ENCODE data around the gene DTYMK.

The DTYMK gene

GRCh38 chr2:241686650-241687425 is at the start of gene DTYMK:
Gene DTYMK, minus strand, starts transcription at chr2:241686815. Its CDS starts 32 bp downstream, at chr2:241686783.
- peak; percentile 87 for DNase-seq (ENCODE audit: low read depth in 2 of 2)

- no peak for DNase-seq (ENCODE audit: low read depth in 2 of 2)
These were observed 49.5 kb upstream of the DTYMK start for GRCh38 chr2:241736111-241736510.

- DNase-seq (ENCODE audit: low read depth in 2 of 2), result peak; percentile 83 to 85
These were observed 48.0 kb upstream of the DTYMK start, which contains the start of gene D2HGDH for GRCh38 chr2:241734467-241735208. Gene D2HGDH, plus strand, starts transcription at chr2:241734630. Its CDS starts 595 bp downstream, at chr2:241735225.

GRCh38 chr2:241734208-241734466 is 47.5 kb upstream of the DTYMK start:
- DNase-seq (ENCODE audit: low read depth in 2 of 2), result no peak

GRCh38 chr2:241733391-241734207 is 47.0 kb upstream of the DTYMK start:
- DNase-seq (ENCODE audit: low read depth in 2 of 2), result no peak

GRCh38 chr2:241732513-241733186 is 46.0 kb upstream of the DTYMK start:
- peak in 1 of 2 donors; percentile 27 for DNase-seq (ENCODE audit: low read depth in 2 of 2)

GRCh38 chr2:241730671-241731293 is 44.2 kb upstream of the DTYMK start:
- DNase-seq (ENCODE audit: low read depth in 2 of 2), result no peak

GRCh38 chr2:241729868-241730267 is 43.3 kb upstream of the DTYMK start:
- DNase-seq (ENCODE audit: low read depth in 2 of 2), result no peak

GRCh38 chr2:241728627-241729026 is 42.0 kb upstream of the DTYMK start:
- no peak for DNase-seq (ENCODE audit: low read depth in 2 of 2)

- DNase-seq (ENCODE audit: low read depth in 2 of 2), result no peak
These were observed 41.4 kb upstream of the DTYMK start for GRCh38 chr2:241728000-241728399.

- no peak for DNase-seq (ENCODE audit: low read depth in 2 of 2)
These were observed 39.8 kb upstream of the DTYMK start for GRCh38 chr2:241726459-241726858.

- no peak for DNase-seq (ENCODE audit: low read depth in 2 of 2)
These were observed 38.6 kb upstream of the DTYMK start for GRCh38 chr2:241724975-241725870.

GRCh38 chr2:241724259-241724974 is 37.8 kb upstream of the DTYMK start:
- DNase-seq (ENCODE audit: low read depth in 2 of 2), result no peak

- DNase-seq (ENCODE audit: low read depth in 2 of 2), result no peak
These were observed 36.4 kb upstream of the DTYMK start for GRCh38 chr2:241722896-241723454.

- DNase-seq (ENCODE audit: low read depth in 2 of 2), result no peak
These were observed 35.2 kb upstream of the DTYMK start for GRCh38 chr2:241721852-241722251.

- no peak for DNase-seq (ENCODE audit: low read depth in 2 of 2)
These were observed 33.9 kb upstream of the DTYMK start for GRCh38 chr2:241720560-241720959.

GRCh38 chr2:241720099-241720498 is 33.5 kb upstream of the DTYMK start:
- no peak for DNase-seq (ENCODE audit: low read depth in 2 of 2)

GRCh38 chr2:241719093-241719492 is 32.5 kb upstream of the DTYMK start:
- no peak for DNase-seq (ENCODE audit: low read depth in 2 of 2)

GRCh38 chr2:241708879-241709278 is 22.3 kb upstream of the DTYMK start:
- DNase-seq (ENCODE audit: low read depth in 2 of 2), result no peak
